K562 (cell line): Measurements from ENCODE around the gene AHI1. TPM values are rescaled to one million over a fixed set of nuclear protein-coding genes. Genes with fewer than 3 reads are reported as not detected.

Experiments used
- ATAC-seq: fragments of 200-7000 bp; cut with Tn5 transposase; 3 replicates; pipeline ENCODE4 v1.9.1; 2020; ENCODE audit warnings: moderate library complexity
- BruUV-seq: library from RNA; stranded (reverse); fragments of 400-500 nt; replicated peaks from 2 replicates; lab custom pipeline; 2021; lab: Mats Ljungman, UMichigan
- CTCF ChIA-PET: fragments of 300-600 bp; formaldehyde crosslinking; extraction: SDS; loops from one replicate; lab custom pipeline; 2021; ENCODE audit warnings: low intra/inter-chr PET ratio; lab: Yijun Ruan, JAX
- POLR2A ChIA-PET: fragments of 300-600, 350-650 bp; sonication (Branson Sonifier 250); formaldehyde crosslinking; extraction: SDS; loops from one replicate; lab custom pipeline; 2021; ENCODE audit warnings: antibody characterized with exemption, inconsistent platforms; lab: Yijun Ruan, JAX
- DNase-seq, 4 experiments: peaks; one replicate each; pipeline versions ENCODE4 v3.0.0 to v3.0.0-alpha.2; 2011 to 2018; ENCODE audit warnings: low spot score in 3 of 4, mixed read lengths in 3 of 4; ENCODE audit errors: extremely low read depth in 1 of 4
- FAIRE-seq: peaks from 2 replicates; lab custom pipeline; 2011; peaks lifted over from hg19 to GRCh38; lab: Jason Lieb, UNC
- H2AFZ ChIP-seq: 2 replicates; pipeline ENCODE4 v1.6.0; 2011; ENCODE audit warnings: low read depth, low read length, control low read depth, inconsistent platforms
- H3K27ac ChIP-seq: fragments of 200-600 bp; 3 replicates; pipeline ENCODE4 v1.8.0; 2011; ENCODE audit warnings: low read depth, mild to moderate bottlenecking, control low read depth, inconsistent platforms, low read length, moderate library complexity, mixed read lengths; ENCODE audit errors: extremely low read depth
- H3K27me3 ChIP-seq, 2 experiments: fragments of 300-600 bp in 1 of 2; 2 replicates in 1 of 2; 3 replicates in 1 of 2; pipeline versions ENCODE4 v1.6.0 to v1.8.0; 2011; ENCODE audit warnings: inconsistent platforms in 2 of 2, low read length in 2 of 2, mild to moderate bottlenecking in 1 of 2, mixed read lengths in 1 of 2, moderate library complexity in 1 of 2; ENCODE audit not compliant: control insufficient read depth in 2 of 2, insufficient read depth in 2 of 2
- H3K36me3 ChIP-seq: fragments of 300-600 bp; 3 replicates; pipeline ENCODE4 v1.8.0; 2011; ENCODE audit warnings: mild to moderate bottlenecking, low read length, inconsistent platforms; ENCODE audit not compliant: control insufficient read depth, insufficient read depth
- H3K4me1 ChIP-seq, 2 experiments: fragments of 200-600 bp in 1 of 2; replicated peaks in 1 of 2; 2 replicates in 1 of 2; 3 replicates in 1 of 2; pipeline versions ENCODE4 v1.5.1 to v1.8.0; 2011; ENCODE audit warnings: inconsistent platforms in 2 of 2, low read length in 2 of 2, mild to moderate bottlenecking in 1 of 2, mixed read lengths in 1 of 2, moderate library complexity in 1 of 2; ENCODE audit not compliant: control insufficient read depth in 2 of 2, insufficient read depth in 2 of 2
- H3K4me2 ChIP-seq: 2 replicates; pipeline ENCODE4 v1.6.1; 2011; ENCODE audit warnings: low read length, control low read depth, inconsistent platforms, mixed read lengths; ENCODE audit not compliant: insufficient read depth
- H3K4me3 ChIP-seq: fragments of 200-600 bp; sonication (generic), shearing (Covaris generic); 2 replicates; pipeline ENCODE4 v1.5.1; 2016; ENCODE audit warnings: control low read depth, inconsistent platforms
- H3K79me2 ChIP-seq: fragments of 200-600 bp; 3 replicates; pipeline ENCODE4 v1.8.0; 2011; ENCODE audit warnings: low read length, inconsistent platforms; ENCODE audit not compliant: control insufficient read depth, insufficient read depth
- H3K9ac ChIP-seq, 2 experiments: 2 replicates each; pipeline versions ENCODE4 v1.6.0 to v1.6.1; 2011; ENCODE audit warnings: low read depth in 2 of 2, low read length in 2 of 2, control low read depth in 1 of 2, inconsistent platforms in 1 of 2, mild to moderate bottlenecking in 1 of 2, mixed read lengths in 1 of 2; ENCODE audit not compliant: insufficient read depth in 1 of 2
- H3K9me1 ChIP-seq: one replicate; pipeline ENCODE4 v1.6.0; 2011; ENCODE audit warnings: inconsistent platforms, mild to moderate bottlenecking, low read length, moderate library complexity; ENCODE audit not compliant: control insufficient read depth, insufficient read depth
- H3K9me3 ChIP-seq: replicated peaks from 2 replicates; pipeline ENCODE4 v1.5.1; 2011; ENCODE audit warnings: low read depth, low read length, inconsistent platforms; ENCODE audit not compliant: control insufficient read depth, insufficient read depth
- H4K20me1 ChIP-seq: replicated peaks from 2 replicates; pipeline ENCODE4 v1.6.1; 2011; ENCODE audit warnings: low read length, inconsistent platforms, mixed read lengths; ENCODE audit not compliant: control insufficient read depth, insufficient read depth
- ASH1L ChIP-seq: fragments of 450-650 bp; IDR thresholded peaks from 2 replicates; pipeline ENCODE4 v1.6.1; 2018; ENCODE audit warnings: borderline replicate concordance, mild to moderate bottlenecking, low read depth; ENCODE audit not compliant: partially characterized antibody
- BCLAF1 ChIP-seq, 2 experiments: fragments of 450-650 bp in 1 of 2; IDR thresholded peaks; 2 replicates each; pipeline ENCODE4 v1.6.1; 2011 to 2017; ENCODE audit warnings: low read depth in 2 of 2, antibody characterized with exemption in 1 of 2, borderline replicate concordance in 1 of 2, low read length in 1 of 2, mild to moderate bottlenecking in 1 of 2, mixed read lengths in 1 of 2; ENCODE audit not compliant: control insufficient read depth in 1 of 2
- CEBPB ChIP-seq: fragments of 450-650 bp; IDR thresholded peaks from 2 replicates; pipeline ENCODE4 v1.6.1; 2016; ENCODE audit warnings: missing genetic modification characterization, missing compliant biosample characterization
- CEBPG ChIP-seq, 3 experiments: fragments of 200-800 bp in 1 of 3; sonication (Bioruptor generic) in 1 of 3; sonication (generic) in 1 of 3; formaldehyde crosslinking in 1 of 3; IDR thresholded peaks in 2 of 3; conservative IDR thresholded peaks in 1 of 3; 2 replicates each; pipeline versions ENCODE4 v1.6.1 to v1.8.0; 2016 to 2022; ENCODE audit warnings: missing compliant biosample characterization in 2 of 3, missing genetic modification characterization in 2 of 3, mild to moderate bottlenecking in 1 of 3, missing genetic modification reagents in 1 of 3
- JUND ChIP-seq, 2 experiments: IDR thresholded peaks; 2 replicates in 1 of 2; 3 replicates in 1 of 2; pipeline ENCODE4 v1.6.1; 2011; ENCODE audit warnings: borderline replicate concordance in 2 of 2, low read depth in 2 of 2, low read length in 2 of 2, improper control_type of control experiment in 1 of 2, missing biosample characterization in 1 of 2, missing genetic modification characterization in 1 of 2, missing genetic modification reagents in 1 of 2
- WGBS: fragments of 100-300 bp; shearing (Covaris generic); methylation state at CpG from one replicate; pipeline ENCODE4 v1.1.6; 2016; ENCODE audit warnings: low coverage, mixed read lengths; ENCODE audit not compliant: insufficient coverage; ENCODE audit errors: missing lambda C conversion rate; 5-methylcytosine and 5-hydroxymethylcytosine counted together
- in situ Hi-C: fragments of 300-500 bp; cut with MboI; formaldehyde crosslinking; loops from 4 replicates; pipeline ENCODE4 v1.15.0; 2018; ENCODE audit warnings: inconsistent platforms, mixed read lengths
- intact Hi-C: fragments of 100-400 bp; cut with micrococcal nuclease; formaldehyde crosslinking; loops from 2 replicates; pipeline ENCODE4 v1.14.2; 2022
- polyA plus RNA-seq, 8 experiments: library from polyadenylated mRNA; depleted of rRNA in 4 of 8; stranded (reverse) in 5 of 8; unstranded in 3 of 8; fragments of >200 nt; fragmentation: Nextera tagmentation in 2 of 8; fragmentation: Illumina TruSeq in 1 of 8; extraction: Ambion mirVana in 2 of 8; extraction: Trizol in 1 of 8; gene quantifications; 2 replicates each; pipeline versions ENCODE4 v1.2.1 to v1.2.3, GENCODE V29; 2011 to 2014; ENCODE audit warnings: inconsistent platforms in 1 of 8, missing spikeins in 1 of 8
- total RNA-seq, 7 experiments: library from RNA; depleted of rRNA in 6 of 7; stranded (reverse); fragments of >200 nt in 6 of 7; fragmentation: Illumina TruSeq in 2 of 7; extraction: Trizol in 2 of 7; gene quantifications; 2 replicates each; pipeline versions ENCODE4 v1.2.1 to v1.2.3, GENCODE V29; 2011 to 2021; ENCODE audit warnings: low replicate concordance in 1 of 7

The AHI1 gene
- total and polyA plus RNA-seq, 9 of the 15 experiments (the other 6 are each of a cell fraction or from before 2014, with no cell fraction given), result 24.7 to 54.9 (median 32.2) TPM

GRCh38 chr6:135540207-135540840 lies 42.8 kb upstream of the AHI1 start (continued):
- no peak for TF ChIP-seq BCLAF1 (IDR thresholded peaks at IDR 0.05; ENCODE audit: borderline replicate concordance in 1 of 2, control insufficient read depth in 1 of 2, low read depth in 2 of 2, low read length in 1 of 2)

- FAIRE-seq, result no peak
- Histone ChIP-seq H3K79me2 (no peaks in the 10 kb centered on the region), H3K9me1 (no peaks in the 10 kb centered on the region), H3K27me3 (no peaks in the 10 kb centered on the region)
- POLR2A ChIA-PET, result no interaction called here
- TF ChIP-seq CEBPG (CRISPR knock-in tag; IDR thresholded peaks at IDR 0.05), result no peak
- TF ChIP-seq CEBPG (tag; conservative IDR thresholded peaks at IDR 0.05 in 1 of 2, IDR thresholded peaks at IDR 0.05 in 1 of 2), result peak in 1 of 2 experiments; percentile 36; a peak in 1 of 4 replicates
- TF ChIP-seq CEBPB (tag), result 0 out of 2 replicates have a peak, but pooled peaks have one; percentile 9
- 0 out of 2 replicates have a peak, but pooled peaks have one; percentile 12 for TF ChIP-seq JUND (IDR thresholded peaks at IDR 0.05; ENCODE audit: borderline replicate concordance, low read depth, low read length)
- no peak for TF ChIP-seq JUND (tag; IDR thresholded peaks at IDR 0.05; ENCODE audit: borderline replicate concordance, low read depth, low read length)
- no peak for TF ChIP-seq ASH1L
- TF ChIP-seq, all 486 proteins: peak for 3
- intact Hi-C loops, result loop anchor here (2.0 to 5.0 kb wide), 2 partner anchors 221 to 369 kb away; no protein-coding TSS in a partner anchor
- Histone ChIP-seq H3K27ac (no peak overlapping the region), H3K4me3 (no peak overlapping the region), H3K9me3 (no peaks in the 10 kb centered on the region), H3K36me3 (no peaks in the 10 kb centered on the region), H3K4me2 (no peak overlapping the region), H4K20me1 (no peaks in the 10 kb centered on the region), H3K4me1 (no peaks in the 10 kb centered on the region), H3K9ac (no peak overlapping the region), H2AFZ (no peak overlapping the region)
- no TSS peak for BruUV-seq
- WGBS, result 0% methylated on average over 2 of the region's 2 CpGs
- CTCF ChIA-PET, result interaction anchor here (1.4 kb wide), 1 partner anchor 779 kb away, joined by 3 read pairs; no protein-coding TSS in a partner anchor
- ATAC-seq (no peak), DNase-seq (no peak)
- in situ Hi-C loops, result loop anchor here (5.0 to 10.0 kb wide), 2 partner anchors 81 to 687 kb away; no protein-coding TSS in a partner anchor
These were observed 40.3 kb upstream of the AHI1 start for GRCh38 chr6:135537741-135538301.
